ENCODE data around the gene FIP1L1.

The FIP1L1 gene

GRCh38 chr4:53348046-53348445 lies 29.4 kb upstream of the FIP1L1 start:
- WGBS (ENCODE audit: extremely low coverage, insufficient coverage, low lambda C conversion rate): 100% methylated on average over 1 of the region's 1 CpG
- no peak overlapping the region for H4K8ac ChIP-seq (ENCODE audit: low read depth, low read length)
- H2BK15ac ChIP-seq (replicated peaks; ENCODE audit: low read depth): no peak overlapping the region
- H3K79me2 ChIP-seq (ENCODE audit: control insufficient read depth, insufficient read depth, low read length): no peaks in the 10 kb centered on the region
- H3K56ac ChIP-seq (ENCODE audit: low read length): no peak overlapping the region
- no peaks in the 10 kb centered on the region for H3K79me1 ChIP-seq (ENCODE audit: low read length)
- no peak overlapping the region for H2AK5ac ChIP-seq (ENCODE audit: low read length)
- no peak overlapping the region for H3K23ac ChIP-seq (ENCODE audit: low read length)
- no peaks in the 10 kb centered on the region for H3K36me3 ChIP-seq (ENCODE audit: control insufficient read depth, insufficient read depth, low read length)
- no peak overlapping the region for H3K27ac ChIP-seq (ENCODE audit: low read depth, low read length)
- H3K4me2 ChIP-seq (ENCODE audit: low read length): no peak overlapping the region
- H3K27me3 ChIP-seq (ENCODE audit: insufficient read depth, low read length, poor library complexity): no peaks in the 10 kb centered on the region
- H3K9ac ChIP-seq (ENCODE audit: low read length): no peak overlapping the region
- H4K5ac ChIP-seq (ENCODE audit: low read length): no peak overlapping the region
- no peaks in the 10 kb centered on the region for H3K4me1 ChIP-seq (ENCODE audit: control insufficient read depth, low read depth, low read length)
- H3K4ac ChIP-seq (ENCODE audit: low read depth, low read length): no peak overlapping the region
- DNase-seq: no peak
- H3K18ac ChIP-seq (ENCODE audit: low read length): no peak overlapping the region
- no peak overlapping the region for H2BK5ac ChIP-seq (ENCODE audit: low read length)
- no peak overlapping the region for H3K4me3 ChIP-seq (ENCODE audit: low read length)
- no peak overlapping the region for H2BK120ac ChIP-seq (ENCODE audit: low read depth, low read length)

DNA sequence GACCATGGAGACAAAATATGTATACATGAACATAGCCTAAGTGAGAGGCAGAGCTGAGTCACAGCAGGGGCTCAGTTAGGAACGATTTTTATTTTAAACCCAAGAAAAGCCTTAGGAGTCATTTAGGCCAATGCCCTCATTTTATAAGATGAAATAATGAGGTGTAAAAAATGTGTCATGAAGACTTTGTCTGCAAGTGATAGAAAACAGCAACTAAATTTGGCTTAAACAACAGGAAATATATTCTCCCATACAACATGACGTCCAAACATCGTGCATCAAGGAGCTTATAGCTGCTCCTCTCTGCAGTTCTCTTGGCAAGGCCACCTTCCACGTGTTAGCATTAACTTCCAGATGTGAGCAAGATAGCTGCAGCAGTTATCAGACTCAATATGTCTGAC lies 28.4 kb upstream of the FIP1L1 start:
- Histone ChIP-seq H2AK5ac (ENCODE audit: low read length) (no peak overlapping the region), H3K79me1 (ENCODE audit: low read length) (no peaks in the 10 kb centered on the region), H3K18ac (ENCODE audit: low read length) (no peak overlapping the region), H3K23ac (ENCODE audit: low read length) (no peak overlapping the region), H3K56ac (ENCODE audit: low read length) (no peak overlapping the region), H3K4me1 (ENCODE audit: control insufficient read depth, low read depth, low read length) (no peaks in the 10 kb centered on the region), H2BK5ac (ENCODE audit: low read length) (no peak overlapping the region), H2BK15ac (replicated peaks; ENCODE audit: low read depth) (no peak overlapping the region), H4K5ac (ENCODE audit: low read length) (no peak overlapping the region), H3K9ac (ENCODE audit: low read length) (no peak overlapping the region), H3K79me2 (ENCODE audit: control insufficient read depth, insufficient read depth, low read length) (no peaks in the 10 kb centered on the region), H2BK120ac (ENCODE audit: low read depth, low read length) (no peak overlapping the region), H3K4me2 (ENCODE audit: low read length) (no peak overlapping the region), H3K4me3 (ENCODE audit: low read length) (no peak overlapping the region), H3K4ac (ENCODE audit: low read depth, low read length) (no peak overlapping the region), H3K27me3 (ENCODE audit: insufficient read depth, low read length, poor library complexity) (no peaks in the 10 kb centered on the region), H3K36me3 (ENCODE audit: control insufficient read depth, insufficient read depth, low read length) (no peaks in the 10 kb centered on the region), H3K27ac (ENCODE audit: low read depth, low read length) (no peak overlapping the region), H4K8ac (ENCODE audit: low read depth, low read length) (no peak overlapping the region)
- no CpG with 5 or more reads among the region's 4 CpGs for WGBS (ENCODE audit: extremely low coverage, insufficient coverage, low lambda C conversion rate)
- no peak for DNase-seq

DNA sequence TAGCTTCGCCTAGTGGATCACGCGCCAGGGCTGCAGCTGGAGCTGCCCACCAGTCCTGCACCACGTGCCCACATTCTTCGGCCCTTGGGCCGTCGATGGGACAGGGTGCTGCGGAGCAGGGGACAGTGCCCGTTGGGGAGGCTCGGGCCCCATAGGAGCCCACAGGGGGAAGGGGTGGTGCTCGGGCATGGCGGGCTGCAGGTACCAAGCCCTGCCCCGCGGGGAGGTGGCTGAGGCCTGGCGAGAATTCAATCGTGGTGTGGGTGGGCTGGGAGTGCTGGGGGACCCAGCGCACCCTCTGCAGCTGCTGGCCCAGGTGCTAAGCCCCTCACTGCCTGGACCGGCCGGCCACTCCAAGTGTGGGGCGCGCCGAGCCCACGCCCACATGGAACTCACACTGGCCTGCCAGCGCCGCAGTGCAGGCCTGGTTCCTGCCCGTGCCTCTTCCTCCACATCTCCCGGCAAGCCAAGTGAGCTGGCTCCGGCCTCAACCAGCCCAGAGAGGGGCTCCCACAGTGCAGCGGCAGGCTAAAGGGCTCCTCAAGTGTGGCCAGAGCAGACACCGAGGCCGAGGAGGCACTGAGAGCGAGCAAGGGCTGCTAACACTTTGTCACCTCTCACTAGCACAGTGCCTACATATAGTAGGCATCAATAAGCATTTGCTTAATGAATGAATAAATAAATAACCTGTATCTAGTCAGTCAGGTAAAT lies 23.3 kb upstream of the FIP1L1 start:
- DNase-seq: no peak
- no peak overlapping the region for H3K23ac ChIP-seq (ENCODE audit: low read length)
- H3K79me2 ChIP-seq (ENCODE audit: control insufficient read depth, insufficient read depth, low read length): no peaks in the 10 kb centered on the region
- H2BK15ac ChIP-seq (replicated peaks; ENCODE audit: low read depth): no peak overlapping the region
- H3K4me3 ChIP-seq (ENCODE audit: low read length): no peak overlapping the region
- no peaks in the 10 kb centered on the region for H3K79me1 ChIP-seq (ENCODE audit: low read length)
- H4K5ac ChIP-seq (ENCODE audit: low read length): no peak overlapping the region
- no peak overlapping the region for H3K18ac ChIP-seq (ENCODE audit: low read length)
- H2BK5ac ChIP-seq (ENCODE audit: low read length): no peak overlapping the region
- H3K9ac ChIP-seq (ENCODE audit: low read length): no peak overlapping the region
- H3K4me2 ChIP-seq (ENCODE audit: low read length): no peak overlapping the region
- no peak overlapping the region for H3K56ac ChIP-seq (ENCODE audit: low read length)
- peaks cover 2% of the 10 kb centered on the region for H3K27me3 ChIP-seq (ENCODE audit: insufficient read depth, low read length, poor library complexity)
- no peak overlapping the region for H2AK5ac ChIP-seq (ENCODE audit: low read length)
- no peaks in the 10 kb centered on the region for H3K4me1 ChIP-seq (ENCODE audit: control insufficient read depth, low read depth, low read length)
- H3K27ac ChIP-seq (ENCODE audit: low read depth, low read length): no peak overlapping the region
- no peak overlapping the region for H2BK120ac ChIP-seq (ENCODE audit: low read depth, low read length)
- no peaks in the 10 kb centered on the region for H3K36me3 ChIP-seq (ENCODE audit: control insufficient read depth, insufficient read depth, low read length)
- WGBS (ENCODE audit: extremely low coverage, insufficient coverage, low lambda C conversion rate): no CpG with 5 or more reads among the region's 32 CpGs
- no peak overlapping the region for H3K4ac ChIP-seq (ENCODE audit: low read depth, low read length)
- no peak overlapping the region for H4K8ac ChIP-seq (ENCODE audit: low read depth, low read length)

GRCh38 chr4:53355930-53356521 lies 21.4 kb upstream of the FIP1L1 start:
- Histone ChIP-seq H3K56ac (ENCODE audit: low read length) (no peak overlapping the region), H3K4me2 (ENCODE audit: low read length) (no peak overlapping the region), H2BK15ac (replicated peaks; ENCODE audit: low read depth) (no peak overlapping the region), H3K18ac (ENCODE audit: low read length) (no peak overlapping the region), H3K4me3 (ENCODE audit: low read length) (no peak overlapping the region), H3K27ac (ENCODE audit: low read depth, low read length) (no peak overlapping the region), H4K5ac (ENCODE audit: low read length) (no peak overlapping the region), H3K36me3 (ENCODE audit: control insufficient read depth, insufficient read depth, low read length) (no peaks in the 10 kb centered on the region), H3K27me3 (ENCODE audit: insufficient read depth, low read length, poor library complexity) (peaks cover 2% of the 10 kb centered on the region), H3K79me2 (ENCODE audit: control insufficient read depth, insufficient read depth, low read length) (no peaks in the 10 kb centered on the region), H2BK5ac (ENCODE audit: low read length) (no peak overlapping the region), H3K79me1 (ENCODE audit: low read length) (no peaks in the 10 kb centered on the region), H2BK120ac (ENCODE audit: low read depth, low read length) (no peak overlapping the region), H4K8ac (ENCODE audit: low read depth, low read length) (no peak overlapping the region), H2AK5ac (ENCODE audit: low read length) (no peak overlapping the region), H3K4me1 (ENCODE audit: control insufficient read depth, low read depth, low read length) (no peaks in the 10 kb centered on the region), H3K4ac (ENCODE audit: low read depth, low read length) (no peak overlapping the region), H3K9ac (ENCODE audit: low read length) (no peak overlapping the region), H3K23ac (ENCODE audit: low read length) (no peak overlapping the region)
- no peak for DNase-seq

- no CpG with 5 or more reads among the region's 3 CpGs for WGBS (ENCODE audit: extremely low coverage, insufficient coverage, low lambda C conversion rate)
- H2BK120ac ChIP-seq (ENCODE audit: low read depth, low read length): no peak overlapping the region
- H3K79me1 ChIP-seq (ENCODE audit: low read length): peaks cover 6% of the 10 kb centered on the region
- no peak overlapping the region for H4K5ac ChIP-seq (ENCODE audit: low read length)
- H3K4me3 ChIP-seq (ENCODE audit: low read length): no peak overlapping the region
- H3K27ac ChIP-seq (ENCODE audit: low read depth, low read length): no peak overlapping the region
- no peak overlapping the region for H3K9ac ChIP-seq (ENCODE audit: low read length)
- no peak overlapping the region for H3K4me2 ChIP-seq (ENCODE audit: low read length)
- H3K4me1 ChIP-seq (ENCODE audit: control insufficient read depth, low read depth, low read length): peaks cover 2% of the 10 kb centered on the region
- no peak overlapping the region for H4K8ac ChIP-seq (ENCODE audit: low read depth, low read length)
- no peaks in the 10 kb centered on the region for H3K27me3 ChIP-seq (ENCODE audit: insufficient read depth, low read length, poor library complexity)
- H3K18ac ChIP-seq (ENCODE audit: low read length): no peak overlapping the region
- no peak overlapping the region for H3K4ac ChIP-seq (ENCODE audit: low read depth, low read length)
- H2AK5ac ChIP-seq (ENCODE audit: low read length): no peak overlapping the region
- no peaks in the 10 kb centered on the region for H3K36me3 ChIP-seq (ENCODE audit: control insufficient read depth, insufficient read depth, low read length)
- H3K23ac ChIP-seq (ENCODE audit: low read length): no peak overlapping the region
- DNase-seq: no peak
- H2BK5ac ChIP-seq (ENCODE audit: low read length): no peak overlapping the region
- no peak overlapping the region for H2BK15ac ChIP-seq (replicated peaks; ENCODE audit: low read depth)
- no peak overlapping the region for H3K56ac ChIP-seq (ENCODE audit: low read length)
- peaks cover 5% of the 10 kb centered on the region for H3K79me2 ChIP-seq (ENCODE audit: control insufficient read depth, insufficient read depth, low read length)
These were observed 16.0 kb upstream of the FIP1L1 start for GRCh38 chr4:53361451-53361850.

- H4K5ac ChIP-seq (ENCODE audit: low read length): no peak overlapping the region
- peaks cover 6% of the 10 kb centered on the region for H3K79me1 ChIP-seq (ENCODE audit: low read length)
- no CpG with 5 or more reads among the region's 1 CpG for WGBS (ENCODE audit: extremely low coverage, insufficient coverage, low lambda C conversion rate)
- peak; percentile 44 for DNase-seq
- H3K27me3 ChIP-seq (ENCODE audit: insufficient read depth, low read length, poor library complexity): no peaks in the 10 kb centered on the region
- no peak overlapping the region for H2BK120ac ChIP-seq (ENCODE audit: low read depth, low read length)
- H3K18ac ChIP-seq (ENCODE audit: low read length): no peak overlapping the region
- peaks cover 5% of the 10 kb centered on the region for H3K79me2 ChIP-seq (ENCODE audit: control insufficient read depth, insufficient read depth, low read length)
- no peak overlapping the region for H3K4me3 ChIP-seq (ENCODE audit: low read length)
- H4K8ac ChIP-seq (ENCODE audit: low read depth, low read length): no peak overlapping the region
- no peak overlapping the region for H3K23ac ChIP-seq (ENCODE audit: low read length)
- no peak overlapping the region for H2BK5ac ChIP-seq (ENCODE audit: low read length)
- H3K4ac ChIP-seq (ENCODE audit: low read depth, low read length): no peak overlapping the region
- no peak overlapping the region for H3K9ac ChIP-seq (ENCODE audit: low read length)
- peaks cover 2% of the 10 kb centered on the region for H3K4me1 ChIP-seq (ENCODE audit: control insufficient read depth, low read depth, low read length)
- H3K4me2 ChIP-seq (ENCODE audit: low read length): no peak overlapping the region
- H2BK15ac ChIP-seq (replicated peaks; ENCODE audit: low read depth): no peak overlapping the region
- H2AK5ac ChIP-seq (ENCODE audit: low read length): no peak overlapping the region
- H3K27ac ChIP-seq (ENCODE audit: low read depth, low read length): no peak overlapping the region
- H3K36me3 ChIP-seq (ENCODE audit: control insufficient read depth, insufficient read depth, low read length): no peaks in the 10 kb centered on the region
- H3K56ac ChIP-seq (ENCODE audit: low read length): no peak overlapping the region
These were observed 15.3 kb upstream of the FIP1L1 start for GRCh38 chr4:53362093-53362492.
